Stimulated activated CD4-positive, alpha-beta T cell treated with anti-CD3 and anti-CD28 coated beads, Interleukin-4, amount 100 ng/mL, for 24 hours (primary cell): Measurements from ENCODE around the gene DAND5.
A peak's percentile ranks its signal among the peaks of the same experiment; 100 is the strongest.

Experiments
- DNase-seq: peaks from one replicate; pipeline ENCODE4 v3.0.0-alpha.2; 2020

The DAND5 gene

GRCh38 chr19:12969292-12969988 is at the start of gene DAND5:
Gene DAND5, plus strand, starts transcription at chr19:12969576. Its CDS starts 85 bp downstream, at chr19:12969661.
- DNase-seq, result no peak

GRCh38 chr19:12921047-12921446 is 48.3 kb upstream of the DAND5 start:
- DNase-seq, result no peak

DNA sequence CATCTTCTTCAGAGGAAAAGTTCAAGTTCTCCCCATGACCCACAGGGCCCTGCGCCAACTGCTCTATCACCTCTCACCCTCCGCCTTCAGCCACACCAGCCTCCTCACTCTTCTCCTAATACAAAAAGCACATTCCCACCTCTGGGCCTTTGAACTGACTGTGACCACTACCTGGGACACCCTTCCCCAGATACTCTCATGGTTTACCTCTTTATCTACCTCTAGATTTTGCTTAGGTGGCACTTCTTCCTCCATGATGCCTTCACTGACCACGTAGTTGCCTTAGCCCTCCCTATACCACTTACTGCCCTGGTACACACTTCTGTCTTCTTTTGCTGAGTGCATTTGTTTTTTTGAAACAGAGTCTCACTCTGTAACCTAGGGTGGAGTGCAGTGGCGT is 46.4 kb upstream of the DAND5 start:
- DNase-seq, result no peak

DNA sequence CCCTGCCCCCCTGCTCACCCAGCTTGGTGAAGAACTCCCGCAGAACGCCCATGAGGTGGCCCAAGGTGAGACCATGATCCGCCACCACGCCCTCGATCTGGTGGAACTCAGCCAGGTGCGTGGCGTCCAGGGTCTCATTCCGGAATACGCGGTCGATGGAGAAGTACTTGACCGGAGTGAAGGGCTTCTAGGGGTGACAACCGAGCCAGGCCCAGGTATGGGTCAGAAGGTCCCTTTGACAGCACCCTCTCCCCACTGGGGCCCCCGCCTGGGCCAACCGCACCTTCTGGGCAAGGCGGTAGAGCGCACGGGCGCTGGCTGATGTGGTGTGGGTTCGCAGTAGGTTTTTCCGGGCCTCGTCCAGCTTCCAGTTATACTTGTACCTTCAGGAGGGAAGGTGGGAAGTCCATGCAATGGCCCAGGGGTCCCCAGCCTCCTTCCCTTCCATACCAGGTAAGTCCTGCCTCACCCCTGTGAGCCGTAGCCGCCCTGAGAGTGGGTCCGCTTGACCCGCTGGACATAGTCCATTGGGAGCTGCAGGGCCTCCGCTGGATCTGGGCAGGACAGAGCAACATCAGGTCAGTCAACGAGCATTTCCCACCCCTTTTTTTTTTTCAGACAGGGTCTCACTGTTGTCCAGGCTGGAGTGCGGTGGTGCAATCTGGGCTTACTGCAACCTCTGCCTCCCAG is 44.6 kb upstream of the DAND5 start:
- no peak for DNase-seq

- no peak for DNase-seq
These were observed 39.3 kb upstream of the DAND5 start for GRCh38 chr19:12930002-12930645.

DNA sequence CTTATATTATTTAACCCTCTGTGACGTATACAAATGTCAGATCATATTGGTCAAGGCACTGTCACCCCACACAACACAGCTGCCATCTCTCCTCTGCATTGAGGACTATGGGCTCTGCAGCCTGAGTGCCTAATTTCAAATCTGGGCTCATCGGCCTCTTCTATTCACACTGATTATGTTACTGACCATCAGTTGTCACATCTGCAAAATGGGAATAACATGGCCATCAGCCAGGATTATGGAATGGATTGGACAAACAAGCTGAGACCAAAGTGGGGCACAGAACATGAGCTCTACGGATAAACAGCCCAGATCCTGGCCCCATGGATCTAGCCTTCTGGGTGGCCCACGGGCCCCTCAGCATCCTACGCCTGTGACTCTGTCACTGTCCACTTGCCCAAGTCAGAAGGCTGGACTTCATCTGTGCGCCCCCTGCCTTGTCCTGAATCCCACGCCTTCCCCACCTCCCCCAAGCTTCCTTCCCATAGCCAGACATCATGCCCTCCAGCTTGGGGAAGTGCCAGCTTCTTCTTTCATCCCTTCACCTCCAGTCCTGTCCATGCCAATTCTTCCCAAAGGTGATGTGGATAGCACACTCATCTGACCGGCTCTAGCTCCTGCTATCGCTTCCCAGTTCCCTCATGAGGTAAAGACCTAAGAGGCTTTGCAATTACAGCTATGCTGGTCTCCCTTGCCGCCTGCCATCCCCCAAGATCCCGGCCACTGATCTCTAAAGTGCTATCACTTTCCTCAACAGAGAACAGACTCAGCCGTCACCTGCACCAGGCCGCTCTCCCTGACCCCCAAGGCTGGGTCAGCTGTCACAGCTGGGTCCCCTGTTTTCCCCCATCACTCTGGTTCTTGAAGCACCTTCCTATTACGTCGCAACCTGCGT is 36.7 kb upstream of the DAND5 start:
- DNase-seq, result no peak

DNA sequence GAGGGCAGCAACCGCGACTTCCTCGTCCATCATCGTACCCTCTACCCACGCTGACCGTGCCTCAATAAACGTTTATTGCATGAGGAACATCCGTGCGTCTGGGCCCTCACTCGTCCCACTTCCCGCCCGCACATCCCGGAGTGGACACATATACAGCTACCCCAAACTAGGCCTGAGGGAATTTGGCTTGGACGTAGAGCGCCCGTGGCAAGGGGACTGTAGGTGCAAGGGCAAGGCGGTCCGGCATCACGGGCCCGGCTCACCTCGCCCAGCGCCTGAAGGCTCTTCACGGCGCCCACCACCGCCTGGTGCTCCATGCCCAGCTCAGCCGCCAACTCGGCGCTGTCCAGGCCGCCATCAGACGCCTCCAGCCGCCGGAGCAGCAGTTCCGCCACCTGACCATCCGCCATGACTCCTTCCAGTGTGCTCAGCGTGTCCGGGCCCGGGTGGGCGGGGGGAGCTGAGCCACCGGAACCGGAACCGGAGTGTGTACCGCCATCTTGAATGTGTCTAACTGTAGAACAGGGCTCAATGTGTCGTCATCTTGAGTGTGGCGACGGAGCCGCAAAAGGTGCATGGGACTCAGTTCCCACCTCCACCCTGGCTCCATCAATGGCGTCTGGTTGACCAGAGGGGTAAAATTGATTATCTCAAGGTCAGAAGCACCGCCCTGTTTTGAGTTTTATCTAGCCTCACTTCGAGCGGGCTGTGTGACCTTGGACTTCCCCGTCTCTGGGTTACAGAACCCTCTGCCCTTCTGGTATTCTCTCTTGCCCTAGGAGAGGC is 35.9 kb upstream of the DAND5 start, which contains the start of gene FARSA:
Gene FARSA, minus strand, starts transcription at position 425 of the 786 bp plus-strand sequence. Its CDS starts 15 bp downstream, at position 410.
- peak; percentile 90 for DNase-seq

DNA sequence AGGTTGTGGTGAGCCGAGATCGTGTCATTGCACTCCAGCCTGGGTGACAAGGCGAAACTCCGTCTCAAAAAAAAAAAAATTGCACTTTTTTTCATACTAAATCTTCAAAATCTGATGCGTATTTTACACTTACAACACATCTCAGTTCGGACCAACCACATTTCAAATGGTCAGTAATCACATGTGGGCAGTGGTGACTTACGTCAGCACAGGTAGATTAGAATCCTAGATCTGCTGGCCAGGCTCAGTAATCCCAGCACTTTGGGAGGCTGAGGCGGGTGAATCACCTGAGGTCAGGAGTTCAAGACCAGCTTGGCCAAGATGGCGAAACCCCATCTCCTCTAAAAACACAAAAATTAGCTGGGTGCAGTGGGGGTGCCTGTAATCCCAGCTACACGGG is 34.3 kb upstream of the DAND5 start:
- no peak for DNase-seq

DNA sequence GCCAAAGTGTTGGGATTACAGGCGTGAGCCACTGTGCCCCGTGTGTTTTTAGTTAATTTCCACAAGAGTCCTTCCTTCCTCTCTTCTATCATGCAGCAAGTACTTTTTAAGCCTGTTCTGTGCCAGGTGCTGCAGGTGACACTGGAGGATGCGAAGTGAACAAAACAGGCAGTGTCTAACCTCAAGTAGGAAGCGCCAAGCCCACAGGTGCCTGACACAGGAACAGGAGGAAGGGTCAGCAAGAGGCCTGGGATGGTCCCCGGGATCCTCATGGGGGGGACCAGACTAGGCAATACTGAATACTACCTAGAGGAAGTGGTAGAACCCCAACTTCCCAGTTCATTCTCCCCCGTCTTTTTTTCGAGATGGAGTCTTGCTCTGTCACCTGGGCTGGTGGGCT is 32.8 kb upstream of the DAND5 start:
- DNase-seq, result no peak

GRCh38 chr19:12937093-12937926 is 32.1 kb upstream of the DAND5 start:
- DNase-seq, result no peak

- peak; percentile 100 for DNase-seq
These were observed 31.2 kb upstream of the DAND5 start, which contains the start of gene CALR for GRCh38 chr19:12937927-12938778. Gene CALR, plus strand, starts transcription at chr19:12938609. Its CDS starts 71 bp downstream, at chr19:12938680.

DNA sequence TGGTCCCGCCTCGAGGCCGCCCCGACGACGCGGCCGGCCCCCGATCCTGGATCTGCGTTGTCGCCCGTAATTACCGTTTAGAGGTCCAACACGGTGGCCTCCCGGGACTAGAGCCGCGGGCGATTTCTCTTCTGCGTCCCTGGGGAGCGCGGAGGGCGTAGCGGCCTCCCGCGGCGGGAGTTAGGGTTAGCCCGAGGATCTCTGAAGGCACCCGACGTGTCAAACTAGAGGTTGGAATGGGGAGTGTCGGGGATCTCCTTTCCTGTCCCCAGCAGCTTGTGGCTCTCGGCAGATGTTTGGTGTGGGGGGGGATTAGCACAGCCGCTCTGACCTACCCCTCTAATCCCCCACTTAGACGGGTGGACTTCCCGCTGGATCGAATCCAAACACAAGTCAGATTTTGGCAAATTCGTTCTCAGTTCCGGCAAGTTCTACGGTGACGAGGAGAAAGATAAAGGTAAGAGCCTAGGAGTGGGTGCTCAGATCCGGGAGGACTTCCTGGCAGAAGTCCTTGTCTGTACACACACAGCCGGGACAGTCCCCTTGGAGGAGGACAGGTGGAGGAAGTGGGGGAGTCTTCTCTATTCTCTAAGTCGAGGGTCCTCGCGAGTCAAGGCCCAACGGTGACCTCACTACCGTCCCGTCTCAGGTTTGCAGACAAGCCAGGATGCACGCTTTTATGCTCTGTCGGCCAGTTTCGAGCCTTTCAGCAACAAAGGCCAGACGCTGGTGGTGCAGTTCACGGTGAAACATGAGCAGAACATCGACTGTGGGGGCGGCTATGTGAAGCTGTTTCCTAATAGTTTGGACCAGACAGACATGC is 30.4 kb upstream of the DAND5 start:
- peak; percentile 56 for DNase-seq

GRCh38 chr19:12939975-12940423 is 29.4 kb upstream of the DAND5 start:
- DNase-seq, result no peak

DNA sequence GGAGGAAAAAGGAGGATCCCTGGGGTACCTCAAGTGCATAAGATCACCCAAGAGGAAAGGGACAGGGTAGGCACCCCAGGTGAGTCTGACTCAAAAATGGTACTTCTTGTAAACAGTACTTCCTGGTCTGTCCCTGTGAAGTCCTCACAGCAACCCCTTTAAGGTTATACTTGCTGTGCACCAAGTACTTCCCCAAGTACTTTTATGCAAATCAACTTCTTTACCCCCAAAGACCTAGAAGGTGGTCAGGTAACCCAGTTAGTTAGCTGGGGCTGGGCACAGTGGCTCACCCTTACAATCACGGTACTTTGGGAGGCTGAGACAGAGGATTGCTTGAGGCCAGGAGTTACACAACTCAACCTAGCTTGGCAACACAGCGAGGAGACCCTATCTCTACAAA is 28.5 kb upstream of the DAND5 start:
- DNase-seq, result no peak

DNA sequence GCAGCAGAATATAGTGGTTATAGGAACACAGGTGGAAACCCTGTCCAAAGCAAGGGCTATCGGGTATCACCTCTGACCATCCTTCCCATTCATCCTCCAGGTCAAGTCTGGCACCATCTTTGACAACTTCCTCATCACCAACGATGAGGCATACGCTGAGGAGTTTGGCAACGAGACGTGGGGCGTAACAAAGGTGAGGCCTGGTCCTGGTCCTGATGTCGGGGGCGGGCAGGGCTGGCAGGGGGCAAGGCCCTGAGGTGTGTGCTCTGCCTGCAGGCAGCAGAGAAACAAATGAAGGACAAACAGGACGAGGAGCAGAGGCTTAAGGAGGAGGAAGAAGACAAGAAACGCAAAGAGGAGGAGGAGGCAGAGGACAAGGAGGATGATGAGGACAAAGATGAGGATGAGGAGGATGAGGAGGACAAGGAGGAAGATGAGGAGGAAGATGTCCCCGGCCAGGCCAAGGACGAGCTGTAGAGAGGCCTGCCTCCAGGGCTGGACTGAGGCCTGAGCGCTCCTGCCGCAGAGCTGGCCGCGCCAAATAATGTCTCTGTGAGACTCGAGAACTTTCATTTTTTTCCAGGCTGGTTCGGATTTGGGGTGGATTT is 25.8 kb upstream of the DAND5 start:
- DNase-seq, result no peak

GRCh38 chr19:12944104-12944674 is 25.2 kb upstream of the DAND5 start:
- no peak for DNase-seq

DNA sequence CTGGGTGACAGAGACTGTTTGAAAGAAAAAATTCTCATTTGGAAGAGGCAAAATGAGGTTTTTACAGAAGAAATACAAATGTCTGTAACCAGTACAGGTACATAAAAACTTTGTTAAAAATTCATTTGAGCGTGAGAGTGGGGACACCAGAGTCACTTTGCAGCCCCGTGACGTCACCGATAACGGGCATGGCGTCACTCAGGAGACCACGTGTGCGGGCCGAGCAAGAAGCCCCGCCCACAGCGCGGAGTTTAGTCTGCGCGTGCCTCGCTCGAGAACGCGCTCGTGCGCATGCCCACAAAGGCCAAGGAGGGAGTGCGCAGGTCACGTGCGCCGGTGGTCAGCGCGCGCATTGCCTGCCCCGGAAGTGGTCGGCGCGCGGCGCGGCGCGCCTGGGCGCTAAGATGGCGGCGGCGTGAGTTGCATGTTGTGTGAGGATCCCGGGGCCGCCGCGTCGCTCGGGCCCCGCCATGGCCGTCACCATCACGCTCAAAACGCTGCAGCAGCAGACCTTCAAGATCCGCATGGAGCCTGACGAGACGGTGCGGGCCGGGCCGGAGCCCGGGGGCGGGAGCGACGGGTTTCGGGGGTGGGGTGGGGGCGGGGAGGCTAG is 23.8 kb upstream of the DAND5 start, which contains the start of gene RAD23A:
Gene RAD23A, plus strand, starts transcription at position 384 of the 613 bp plus-strand sequence. Its CDS starts 87 bp downstream, at position 471.
- DNase-seq, result peak; percentile 98
